Fibroblast of skin of right quadriceps (primary cell): ENCODE results near the gene BMP4.

Experiments
- DNase-seq: peaks from one replicate; pipeline ENCODE4 v3.0.0-alpha.2; 2013

The BMP4 gene

GRCh38 chr14:53963320-53964227 lies 6.9 kb upstream of the BMP4 start:
- peak; percentile 5 for DNase-seq

- no peak for DNase-seq
Observed at GRCh38 chr14:53962953-53963319, 6.3 kb upstream of the BMP4 start.

GRCh38 chr14:53958628-53959027 lies 2.0 kb upstream of the BMP4 start:
- DNase-seq = no peak

- DNase-seq = no peak
Observed at GRCh38 chr14:53957739-53958138, 1.1 kb upstream of the BMP4 start.

- DNase-seq = no peak
Observed at GRCh38 chr14:53955671-53956426, 776 bp downstream of the BMP4 start.

- no peak for DNase-seq
Observed at GRCh38 chr14:53955229-53955556, 1.4 kb downstream of the BMP4 start.

GRCh38 chr14:53954551-53955228 lies 1.9 kb downstream of the BMP4 start:
- DNase-seq = no peak

- peak; percentile 8 for DNase-seq
Observed at GRCh38 chr14:53953828-53954550, 2.6 kb downstream of the BMP4 start.

- DNase-seq = peak; percentile 65
Observed at GRCh38 chr14:53953002-53953827, 3.4 kb downstream of the BMP4 start.

GRCh38 chr14:53952533-53952932 lies 4.1 kb downstream of the BMP4 start:
- DNase-seq = no peak

- DNase-seq = no peak
Observed at GRCh38 chr14:53951627-53952303, 4.9 kb downstream of the BMP4 start.

- DNase-seq = no peak
Observed at GRCh38 chr14:53951243-53951626, 5.4 kb downstream of the BMP4 start.

GRCh38 chr14:53950031-53950793 lies 6.4 kb downstream of the BMP4 start:
- no peak for DNase-seq

- no peak for DNase-seq
Observed at GRCh38 chr14:53949201-53949600, 7.4 kb downstream of the BMP4 start.

- no peak for DNase-seq
Observed at GRCh38 chr14:53948205-53948884, 8.3 kb downstream of the BMP4 start.

GRCh38 chr14:53947452-53948204 lies 9.0 kb downstream of the BMP4 start:
- DNase-seq = no peak

GRCh38 chr14:53947094-53947445 lies 9.6 kb downstream of the BMP4 start:
- no peak for DNase-seq

- no peak for DNase-seq
Observed at GRCh38 chr14:53946404-53947093, 10.1 kb downstream of the BMP4 start.

- DNase-seq = no peak
Observed at GRCh38 chr14:53946071-53946403, 10.6 kb downstream of the BMP4 start.
